H1 (cell line): ENCODE measurements around the gene PEPD. TPM values are rescaled to one million over a fixed set of nuclear protein-coding genes. Genes with fewer than 3 reads are reported as not detected.

Source experiments
- CTCF ChIA-PET: fragments of 300-600 bp; sonication (Branson Sonifier 250); formaldehyde crosslinking; loops from one replicate; lab custom pipeline; 2021; ENCODE audit not compliant: partially characterized antibody; lab: Charles Lee
- POLR2A ChIA-PET: fragments of 300-600 bp; sonication (Branson Sonifier 250); formaldehyde crosslinking; loops from one replicate; lab custom pipeline; 2021; ENCODE audit warnings: inconsistent platforms; ENCODE audit not compliant: partially characterized antibody; lab: Charles Lee
- DNase-seq, 2 experiments: peaks; one replicate each; pipeline versions ENCODE4 v3.0.0 to v3.0.0-alpha.2; 2010 to 2022; ENCODE audit warnings: low spot score in 2 of 2, low read depth in 1 of 2, mixed read lengths in 1 of 2
- FAIRE-seq: peaks from 2 replicates; lab custom pipeline; 2011; peaks lifted over from hg19 to GRCh38; lab: Jason Lieb, UNC
- H2AFZ ChIP-seq: 2 replicates; pipeline ENCODE4 v1.8.1; 2012; ENCODE audit warnings: low read length, inconsistent platforms
- H2AK5ac ChIP-seq: 2 replicates; pipeline ENCODE4 v1.6.1; 2013; ENCODE audit warnings: low read depth, low read length
- H2BK120ac ChIP-seq: replicated peaks from 2 replicates; pipeline ENCODE3; 2013; ENCODE audit warnings: low read depth, low read length, inconsistent platforms
- H2BK12ac ChIP-seq: 2 replicates; pipeline ENCODE4 v1.6.1; 2013; ENCODE audit warnings: low read depth, low read length
- H2BK15ac ChIP-seq: 2 replicates; pipeline ENCODE4 v1.6.1; 2013; ENCODE audit warnings: low read length
- H2BK20ac ChIP-seq: 2 replicates; pipeline ENCODE4 v1.6.1; 2013; ENCODE audit warnings: low read length
- H2BK5ac ChIP-seq: 2 replicates; pipeline ENCODE4 v1.6.1; 2013; ENCODE audit warnings: low read depth, low read length
- H3K14ac ChIP-seq: 2 replicates; pipeline ENCODE4 v1.6.1; 2013; ENCODE audit warnings: inconsistent platforms; ENCODE audit not compliant: insufficient read length
- H3K18ac ChIP-seq: 2 replicates; pipeline ENCODE4 v1.6.1; 2013; ENCODE audit warnings: low read length; ENCODE audit errors: extremely low read depth
- H3K23ac ChIP-seq: 2 replicates; pipeline ENCODE4 v1.6.1; 2013; ENCODE audit warnings: inconsistent platforms; ENCODE audit not compliant: insufficient read length
- H3K23me2 ChIP-seq: 2 replicates; pipeline ENCODE4 v1.6.1; 2013; ENCODE audit warnings: low read depth, low read length
- H3K27ac ChIP-seq: 2 replicates; pipeline ENCODE4 v1.6.1; 2011; ENCODE audit warnings: low read depth, low read length, inconsistent platforms
- H3K27me3 ChIP-seq, 4 experiments: replicated peaks in 1 of 4; 1 replicate in 1 of 4; 2 replicates in 3 of 4; pipeline versions ENCODE4 v1.6.1 to v1.8.1; 2011 to 2013; ENCODE audit warnings: low read length in 3 of 4, mild to moderate bottlenecking in 3 of 4, inconsistent platforms in 2 of 4, mixed read lengths in 2 of 4, moderate library complexity in 1 of 4; ENCODE audit not compliant: control insufficient read depth in 3 of 4, insufficient read depth in 3 of 4; ENCODE audit errors: extremely low read depth in 1 of 4
- H3K36me3 ChIP-seq, 4 experiments: 2 replicates each; pipeline versions ENCODE4 v1.6.1 to v1.8.1; 2011 to 2013; ENCODE audit warnings: mild to moderate bottlenecking in 4 of 4, low read length in 3 of 4, moderate library complexity in 2 of 4, control low read depth in 1 of 4, inconsistent platforms in 1 of 4; ENCODE audit not compliant: insufficient read depth in 4 of 4, control insufficient read depth in 2 of 4
- H3K4ac ChIP-seq: replicated peaks from 2 replicates; pipeline ENCODE3; 2013; ENCODE audit warnings: low read length, low read depth, mixed read lengths, inconsistent platforms; ENCODE audit not compliant: insufficient read length
- H3K4me1 ChIP-seq, 4 experiments: replicated peaks in 1 of 4; 1 replicate in 1 of 4; 2 replicates in 3 of 4; pipeline versions ENCODE4 v1.6.1 to v1.8.1; 2011 to 2013; ENCODE audit warnings: low read length in 3 of 4, inconsistent platforms in 2 of 4, mixed read lengths in 1 of 4; ENCODE audit not compliant: insufficient read depth in 4 of 4, control insufficient read depth in 3 of 4
- H3K4me2 ChIP-seq, 2 experiments: 2 replicates each; pipeline versions ENCODE4 v1.6.1 to v1.8.1; 2011 to 2013; ENCODE audit warnings: low read depth in 2 of 2, low read length in 2 of 2, control low read depth in 1 of 2, inconsistent platforms in 1 of 2, mild to moderate bottlenecking in 1 of 2; ENCODE audit not compliant: insufficient read depth in 1 of 2
- H3K4me3 ChIP-seq, 4 experiments: fragments of 200-600, 300-600 bp in 1 of 4; sonication (generic), shearing (Covaris generic), sonication (Bioruptor Twin) in 1 of 4; 2 replicates each; pipeline versions ENCODE4 v1.5.1 to v1.8.1; 2011 to 2016; ENCODE audit warnings: low read length in 4 of 4, low read depth in 3 of 4, control low read depth in 2 of 4, inconsistent platforms in 2 of 4, mild to moderate bottlenecking in 2 of 4, mixed read lengths in 1 of 4, moderate library complexity in 1 of 4; ENCODE audit not compliant: insufficient read depth in 2 of 4; ENCODE audit errors: extremely low read depth in 1 of 4
- H3K56ac ChIP-seq: replicated peaks from 2 replicates; pipeline ENCODE3; 2013; ENCODE audit warnings: low read depth, mild to moderate bottlenecking, mixed read lengths, low read length, inconsistent platforms; ENCODE audit not compliant: insufficient read length
- H3K79me1 ChIP-seq: 2 replicates; pipeline ENCODE4 v1.6.1; 2013; ENCODE audit warnings: low read depth, low read length, control low read depth
- H3K79me2 ChIP-seq, 2 experiments: 2 replicates each; pipeline versions ENCODE4 v1.6.1 to v1.8.1; 2012 to 2013; ENCODE audit warnings: low read length in 2 of 2, mild to moderate bottlenecking in 2 of 2, inconsistent platforms in 1 of 2; ENCODE audit not compliant: insufficient read depth in 2 of 2, control insufficient read depth in 1 of 2
- H3K9ac ChIP-seq, 4 experiments: replicated peaks in 1 of 4; 1 replicate in 1 of 4; 2 replicates in 3 of 4; pipeline versions ENCODE4 v1.6.1 to v1.8.1; 2011 to 2013; ENCODE audit warnings: low read depth in 3 of 4, low read length in 3 of 4, control low read depth in 2 of 4, mild to moderate bottlenecking in 2 of 4, moderate library complexity in 2 of 4, inconsistent platforms in 1 of 4; ENCODE audit errors: extremely low read depth in 1 of 4
- H3K9me3 ChIP-seq, 2 experiments: 2 replicates each; pipeline versions ENCODE4 v1.6.1 to v1.8.1; 2012 to 2013; ENCODE audit warnings: mild to moderate bottlenecking in 2 of 2, moderate library complexity in 2 of 2, control low read depth in 1 of 2, inconsistent platforms in 1 of 2, low read depth in 1 of 2, low read length in 1 of 2, mixed read lengths in 1 of 2; ENCODE audit not compliant: insufficient read depth in 2 of 2
- H4K20me1 ChIP-seq, 2 experiments: replicated peaks in 1 of 2; 2 replicates each; pipeline versions ENCODE3 to v1.8.1; 2011 to 2013; ENCODE audit warnings: inconsistent platforms in 2 of 2, low read length in 2 of 2, mild to moderate bottlenecking in 1 of 2; ENCODE audit not compliant: insufficient read depth in 2 of 2, control insufficient read depth in 1 of 2
- H4K5ac ChIP-seq: 2 replicates; pipeline ENCODE4 v1.6.1; 2013; ENCODE audit warnings: low read length, low read depth, mixed read lengths, inconsistent platforms; ENCODE audit not compliant: insufficient read length
- H4K8ac ChIP-seq: 2 replicates; pipeline ENCODE4 v1.8.0; 2013; ENCODE audit warnings: mild to moderate bottlenecking, moderate library complexity, low read length, inconsistent platforms; ENCODE audit not compliant: insufficient read depth; ENCODE audit errors: extremely low read depth
- H4K91ac ChIP-seq: replicated peaks from 2 replicates; pipeline ENCODE3; 2013; ENCODE audit warnings: low read length, mixed read lengths, inconsistent platforms; ENCODE audit not compliant: insufficient read length
- ASH2L ChIP-seq: fragments of 200-600, 300-600 bp; sonication (generic); IDR thresholded peaks from one replicate; pipeline ENCODE4 v1.7.1; 2017; ENCODE audit warnings: low read length
- GTF2F1 ChIP-seq: IDR thresholded peaks from 2 replicates; pipeline ENCODE4 v1.6.1; 2012; ENCODE audit warnings: low read depth, low read length, improper control_type of control experiment, borderline replicate concordance
- JUND ChIP-seq: IDR thresholded peaks from 2 replicates; pipeline ENCODE4 v1.6.1; 2011; ENCODE audit warnings: mild to moderate bottlenecking, improper control_type of control experiment, low read length
- KDM4A ChIP-seq: IDR thresholded peaks from one replicate; pipeline ENCODE4 v1.7.1; 2012; ENCODE audit warnings: low read depth, mild to moderate bottlenecking, moderate library complexity, low read length, inconsistent platforms; ENCODE audit not compliant: severe bottlenecking
- MAX ChIP-seq: IDR thresholded peaks from 2 replicates; pipeline ENCODE4 v1.6.1; 2012; ENCODE audit warnings: inconsistent platforms
- RAD21 ChIP-seq, 2 experiments: IDR thresholded peaks in 1 of 2; conservative IDR thresholded peaks in 1 of 2; 2 replicates each; pipeline ENCODE4 v1.6.1; 2011; ENCODE audit warnings: low read depth in 2 of 2, low read length in 2 of 2, improper control_type of control experiment in 1 of 2, inconsistent platforms in 1 of 2, mild to moderate bottlenecking in 1 of 2, moderate library complexity in 1 of 2
- SP4 ChIP-seq: IDR thresholded peaks from 2 replicates; pipeline ENCODE4 v1.6.1; 2012; ENCODE audit warnings: low read length, inconsistent platforms
- TAF1 ChIP-seq: IDR thresholded peaks from 2 replicates; pipeline ENCODE4 v1.6.1; 2011; ENCODE audit warnings: mild to moderate bottlenecking, low read depth, low read length
- WGBS, 2 experiments: shearing (Covaris generic) in 1 of 2; methylation state at CpG; one replicate each; pipeline versions ENCODE4 v1.1.6 to v1.1.7; 2013 to 2015; ENCODE audit warnings: low lambda C conversion rate in 2 of 2, mixed read lengths in 2 of 2, inconsistent platforms in 1 of 2, low coverage in 1 of 2, missing lambda C conversion rate in 1 of 2; ENCODE audit not compliant: insufficient replicate concordance in 2 of 2, insufficient coverage in 1 of 2, insufficient read length in 1 of 2; ENCODE audit errors: extremely low coverage in 1 of 2, missing lambda C conversion rate in 1 of 2; 5-methylcytosine and 5-hydroxymethylcytosine counted together
- polyA plus RNA-seq, 7 experiments: library from polyadenylated mRNA; depleted of rRNA in 3 of 7; stranded (reverse) in 5 of 7; unstranded in 2 of 7; fragments of >200 nt in 5 of 7; fragments of 200-250 nt in 2 of 7; gene quantifications; 1 replicate in 5 of 7; 2 replicates in 1 of 7; 4 replicates in 1 of 7; pipeline versions ENCODE4 v1.2.1 to v1.2.3, GENCODE V29; 2011 to 2013; ENCODE audit warnings: missing spikeins in 2 of 7, mixed read lengths in 2 of 7
- total RNA-seq: library from RNA; stranded (reverse); fragmentation: NEBNext Ultra II Directional; extraction: Animal tissue kit (Norgen Biotek cat#: 25700); gene quantifications from 2 replicates; pipeline ENCODE4 v1.2.1, GENCODE V29; 2021

The PEPD gene
- total and polyA plus RNA-seq, 2 of the 8 experiments (the other 6 are each of a cell fraction or from before 2014, with no cell fraction given), result 84.1 to 178 TPM

GRCh38 chr19:33446330-33447293 is 75.0 kb downstream of the PEPD start:
- H3K56ac ChIP-seq, result no peak overlapping the region
- no peak overlapping the region for H3K23ac ChIP-seq
- H3K27me3 ChIP-seq, result no peaks in the 10 kb centered on the region
- H4K5ac ChIP-seq, result no peak overlapping the region
- no peak overlapping the region for H2BK20ac ChIP-seq
- H2AFZ ChIP-seq, result no peak overlapping the region
- H3K9me3 ChIP-seq, result no peaks in the 10 kb centered on the region
- ChIA-PET POLR2A (no interaction called here), CTCF (interaction anchor here (1.1 to 1.7 kb wide), 4 partner anchors 16 to 77 kb away, joined by 3 to 4 read pairs (median 3); no protein-coding TSS in a partner anchor)
- H2BK120ac ChIP-seq, result no peak overlapping the region
- H3K18ac ChIP-seq, result no peak overlapping the region
- H3K4me1 ChIP-seq, result no peaks in the 10 kb centered on the region
- TF ChIP-seq KDM4A (no peak), JUND (no peak), GTF2F1 (no peak), TAF1 (no peak), ASH2L (no peak), RAD21 (IDR thresholded peaks at IDR 0.05 in 1 of 2, conservative IDR thresholded peaks at IDR 0.05 in 1 of 2; ENCODE audit: low read depth in 2 of 2, low read length in 2 of 2) (no peak), SP4 (no peak), MAX (no peak)
- no peak overlapping the region for H3K4ac ChIP-seq
- H3K9ac ChIP-seq, result no peak overlapping the region
- no peak overlapping the region for H3K4me2 ChIP-seq
- H3K79me2 ChIP-seq, result no peaks in the 10 kb centered on the region
- no peaks in the 10 kb centered on the region for H3K23me2 ChIP-seq
- H4K91ac ChIP-seq, result no peak overlapping the region
- H4K8ac ChIP-seq, result no peak overlapping the region; the same call in 1 of the 2 replicates
- H2BK12ac ChIP-seq, result no peak overlapping the region
- 85% methylated on average over 20 of the region's 23 CpGs; no CpG with 5 or more reads in 1 of the 2 experiments for WGBS, 2 experiments
- peaks cover 0 to 7% of the 10 kb centered on the region in 2 experiments for H4K20me1 ChIP-seq
- no peak overlapping the region for H3K27ac ChIP-seq
- H3K14ac ChIP-seq, result no peak overlapping the region
- no peak overlapping the region for H2AK5ac ChIP-seq
- no peaks in the 10 kb centered on the region for H3K79me1 ChIP-seq
- no peak overlapping the region for H2BK5ac ChIP-seq
- no peak overlapping the region for H3K4me3 ChIP-seq
- FAIRE-seq (no peak), DNase-seq (no peak)
- H3K36me3 ChIP-seq, result 0 out of 8 replicates have a peak, but pooled peaks cover 0 to 2% (median 0%) of the 10 kb centered on the region in 4 experiments
- H2BK15ac ChIP-seq, result no peak overlapping the region
